H1 (cell line): ENCODE results near the gene COMMD6. TPM values are rescaled to one million over a fixed set of nuclear protein-coding genes. Genes with fewer than 3 reads are reported as not detected.

Source experiments
- CBX8 ChIP-seq: fragments of 300-800, 300-1000 bp; sonication (generic); IDR thresholded peaks from 2 replicates; pipeline ENCODE4 v1.7.1; 2016; ENCODE audit warnings: low read depth, low read length, borderline replicate concordance
- NANOG ChIP-seq: IDR thresholded peaks from 2 replicates; pipeline ENCODE4 v1.6.1; 2011; ENCODE audit warnings: low read length, low read depth, mild to moderate bottlenecking, inconsistent platforms; ENCODE audit not compliant: insufficient read depth, poor library complexity, severe bottlenecking
- SP1 ChIP-seq: IDR thresholded peaks from 2 replicates; pipeline ENCODE4 v1.6.1; 2011; ENCODE audit warnings: low read depth, low read length
- TAF7 ChIP-seq: optimal IDR thresholded peaks from 2 replicates; pipeline ENCODE3; 2011; ENCODE audit warnings: low read depth, mild to moderate bottlenecking, inconsistent platforms, low read length, moderate library complexity, borderline replicate concordance
- polyA plus RNA-seq, 7 experiments: library from polyadenylated mRNA; depleted of rRNA in 3 of 7; stranded (reverse) in 5 of 7; unstranded in 2 of 7; fragments of >200 nt in 5 of 7; fragments of 200-250 nt in 2 of 7; gene quantifications; 1 replicate in 5 of 7; 2 replicates in 1 of 7; 4 replicates in 1 of 7; pipeline versions ENCODE4 v1.2.1 to v1.2.3, GENCODE V29; 2011 to 2013; ENCODE audit warnings: missing spikeins in 2 of 7, mixed read lengths in 2 of 7
- total RNA-seq: library from RNA; stranded (reverse); fragmentation: NEBNext Ultra II Directional; extraction: Animal tissue kit (Norgen Biotek cat#: 25700); gene quantifications from 2 replicates; pipeline ENCODE4 v1.2.1, GENCODE V29; 2021

The COMMD6 gene
- total and polyA plus RNA-seq, 2 of the 8 experiments (the other 6 are each of a cell fraction or from before 2014, with no cell fraction given), result 53.2 to 122 TPM

GRCh38 chr13:75507027-75508001, 30.3 kb downstream of the COMMD6 start (continued):
- no peak for TF ChIP-seq TAF7
- no peak for TF ChIP-seq CBX8
- no peak for TF ChIP-seq NANOG
- no peak for TF ChIP-seq SP1
- TF ChIP-seq, all 59 proteins: peak for 0
